ENCODE results near the gene TNIK. TPM values are rescaled to one million over a fixed set of nuclear protein-coding genes. Genes with fewer than 3 reads are reported as not detected.
"Not testable (repeated sequence)": the region's sequence is repeated elsewhere in the genome, so short reads cannot be mapped to it uniquely, and the experiment has no call there.

Gene TNIK
- total RNA-seq, 4 donors from 2014 or later: 1.5 to 20.3 (median 7.7) TPM

GRCh38 chr3:171455603-171456550 lies 4.3 kb downstream of the TNIK start:
- no peak for DNase-seq
- no peaks in the 10 kb centered on the region for H3K36me3 ChIP-seq
- no peaks in the 10 kb centered on the region for H3K4me1 ChIP-seq
- no peaks in the 10 kb centered on the region for H3K9me3 ChIP-seq
- intact Hi-C loops (cut with DNase I; ENCODE audit: low total_unique reads): no loop called here
- TF ChIP-seq, protein P1, sequence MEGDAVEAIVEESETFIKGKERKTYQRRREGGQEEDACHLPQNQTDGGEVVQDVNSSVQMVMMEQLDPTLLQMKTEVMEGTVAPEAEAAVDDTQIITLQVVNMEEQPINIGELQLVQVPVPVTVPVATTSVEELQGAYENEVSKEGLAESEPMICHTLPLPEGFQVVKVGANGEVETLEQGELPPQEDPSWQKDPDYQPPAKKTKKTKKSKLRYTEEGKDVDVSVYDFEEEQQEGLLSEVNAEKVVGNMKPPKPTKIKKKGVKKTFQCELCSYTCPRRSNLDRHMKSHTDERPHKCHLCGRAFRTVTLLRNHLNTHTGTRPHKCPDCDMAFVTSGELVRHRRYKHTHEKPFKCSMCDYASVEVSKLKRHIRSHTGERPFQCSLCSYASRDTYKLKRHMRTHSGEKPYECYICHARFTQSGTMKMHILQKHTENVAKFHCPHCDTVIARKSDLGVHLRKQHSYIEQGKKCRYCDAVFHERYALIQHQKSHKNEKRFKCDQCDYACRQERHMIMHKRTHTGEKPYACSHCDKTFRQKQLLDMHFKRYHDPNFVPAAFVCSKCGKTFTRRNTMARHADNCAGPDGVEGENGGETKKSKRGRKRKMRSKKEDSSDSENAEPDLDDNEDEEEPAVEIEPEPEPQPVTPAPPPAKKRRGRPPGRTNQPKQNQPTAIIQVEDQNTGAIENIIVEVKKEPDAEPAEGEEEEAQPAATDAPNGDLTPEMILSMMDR (IDR thresholded peaks at IDR 0.05): no peak
- TF ChIP-seq POLR2A (IDR thresholded peaks at IDR 0.05): no peak
- H3K4me3 ChIP-seq: no peak overlapping the region
- no peaks in the 10 kb centered on the region for H3K27me3 ChIP-seq
- H3K27ac ChIP-seq: no peak overlapping the region

- H3K9me3 ChIP-seq: no peaks in the 10 kb centered on the region
- no peak for DNase-seq
- TF ChIP-seq, protein P1 (IDR thresholded peaks at IDR 0.05): no peak
- no peak for TF ChIP-seq POLR2A (IDR thresholded peaks at IDR 0.05)
- H3K4me1 ChIP-seq: no peaks in the 10 kb centered on the region
- H3K27me3 ChIP-seq: no peaks in the 10 kb centered on the region
- intact Hi-C loops (cut with DNase I; ENCODE audit: low total_unique reads): no loop called here
- no peak overlapping the region for H3K4me3 ChIP-seq
- no peak overlapping the region for H3K27ac ChIP-seq
- no peaks in the 10 kb centered on the region for H3K36me3 ChIP-seq
These were observed 6.2 kb downstream of the TNIK start for GRCh38 chr3:171454041-171454440.

DNA sequence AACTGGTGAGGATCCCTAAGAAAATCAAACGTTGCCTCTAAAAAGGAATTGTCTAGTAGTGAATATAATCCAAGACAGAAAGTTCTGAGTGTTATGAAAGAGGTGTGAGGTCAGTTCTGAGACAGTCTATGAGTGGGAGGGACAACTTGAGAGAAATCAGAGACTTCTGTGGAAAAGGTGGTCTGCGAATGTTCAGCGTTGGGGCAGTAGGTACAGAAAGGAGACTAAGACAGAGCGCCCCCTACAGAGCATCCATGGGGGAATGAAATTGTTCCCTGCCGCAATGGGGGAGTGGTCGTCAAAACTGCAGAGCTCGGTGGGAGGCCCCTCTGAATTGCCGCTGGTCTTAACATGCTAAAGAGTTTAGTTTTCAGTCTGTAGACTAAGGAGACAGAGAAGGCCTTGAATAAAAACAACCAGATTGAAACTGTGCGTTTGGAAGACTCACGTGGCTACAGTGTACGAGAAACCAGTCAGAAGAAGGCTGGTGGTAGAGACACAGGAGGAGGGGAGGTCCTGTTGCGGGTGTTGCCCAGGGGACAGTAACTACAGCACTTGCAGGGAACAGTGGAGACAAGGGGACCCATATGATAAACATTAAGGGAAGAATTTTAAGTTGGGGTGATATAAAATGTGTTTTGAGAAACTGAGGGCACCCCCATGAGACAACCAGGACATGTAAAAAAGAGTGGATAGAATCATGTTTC lies 6.9 kb downstream of the TNIK start:
- no peaks in the 10 kb centered on the region for H3K9me3 ChIP-seq
- no peak for DNase-seq
- H3K4me1 ChIP-seq: no peaks in the 10 kb centered on the region
- TF ChIP-seq, protein P1 (IDR thresholded peaks at IDR 0.05): no peak
- TF ChIP-seq POLR2A (IDR thresholded peaks at IDR 0.05): no peak
- intact Hi-C loops (cut with DNase I; ENCODE audit: low total_unique reads): no loop called here
- no peak overlapping the region for H3K4me3 ChIP-seq
- H3K27me3 ChIP-seq: no peaks in the 10 kb centered on the region
- no peak overlapping the region for H3K27ac ChIP-seq
- no peaks in the 10 kb centered on the region for H3K36me3 ChIP-seq

DNA sequence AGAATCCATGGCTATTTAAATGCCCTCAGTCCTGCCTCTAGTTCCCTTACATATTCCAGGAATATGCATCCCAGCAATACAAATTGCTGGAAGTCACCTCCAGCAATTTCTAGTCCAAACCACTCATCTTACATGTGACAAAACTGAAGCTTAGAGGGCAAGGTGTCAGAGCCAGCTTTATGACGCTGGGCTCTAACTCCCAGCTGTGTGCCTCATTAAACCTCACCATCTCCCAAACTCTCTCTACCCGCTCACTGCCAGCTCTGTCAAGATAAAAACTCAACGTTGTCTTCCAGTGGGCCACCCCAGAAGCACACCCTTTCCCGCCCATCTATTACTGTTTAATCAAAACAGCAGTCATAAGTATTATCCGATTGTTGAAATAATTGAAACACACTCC lies 7.9 kb downstream of the TNIK start:
- Histone ChIP-seq H3K27me3 (no peaks in the 10 kb centered on the region), H3K4me1 (no peaks in the 10 kb centered on the region), H3K4me3 (no peak overlapping the region), H3K9me3 (no peaks in the 10 kb centered on the region), H3K36me3 (no peaks in the 10 kb centered on the region), H3K27ac (no peak overlapping the region)
- intact Hi-C loops (cut with DNase I; ENCODE audit: low total_unique reads): no loop called here
- TF ChIP-seq POLR2A (IDR thresholded peaks at IDR 0.05): no peak
- TF ChIP-seq, protein P1 (IDR thresholded peaks at IDR 0.05): no peak
- DNase-seq: no peak

DNA sequence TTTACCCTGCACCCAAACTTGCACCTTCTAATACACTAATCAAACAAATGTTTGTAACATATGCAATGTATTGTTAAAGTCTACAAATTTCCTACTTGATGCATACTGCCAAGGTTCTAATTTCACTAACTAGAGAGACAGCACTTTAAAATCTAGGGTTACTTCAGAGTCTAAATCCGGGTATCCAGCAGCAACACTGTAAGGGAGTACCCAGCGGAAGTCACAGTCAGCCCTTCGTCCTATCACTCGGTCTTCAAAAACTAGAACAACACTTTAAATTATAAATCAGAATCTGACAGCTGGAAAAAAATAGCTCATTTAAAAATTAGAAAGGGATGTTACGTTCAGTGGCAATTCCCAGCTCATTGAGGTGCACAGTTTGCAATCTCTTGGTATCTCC lies 8.3 kb downstream of the TNIK start:
- intact Hi-C loops (cut with DNase I; ENCODE audit: low total_unique reads): no loop called here
- no peaks in the 10 kb centered on the region for H3K4me1 ChIP-seq
- H3K4me3 ChIP-seq: no peak overlapping the region
- no peak for DNase-seq
- H3K27me3 ChIP-seq: no peaks in the 10 kb centered on the region
- H3K27ac ChIP-seq: no peak overlapping the region
- TF ChIP-seq POLR2A (IDR thresholded peaks at IDR 0.05): no peak
- TF ChIP-seq, protein P1 (IDR thresholded peaks at IDR 0.05): no peak
- H3K36me3 ChIP-seq: no peaks in the 10 kb centered on the region
- no peaks in the 10 kb centered on the region for H3K9me3 ChIP-seq

GRCh38 chr3:171447579-171447891 lies 12.7 kb downstream of the TNIK start:
- H3K36me3 ChIP-seq; H3K27me3 ChIP-seq; DNase-seq; intact Hi-C loops (cut with DNase I; ENCODE audit: low total_unique reads); H3K27ac ChIP-seq; H3K4me3 ChIP-seq; H3K9me3 ChIP-seq; H3K4me1 ChIP-seq: not testable (repeated sequence)

Data from uterus (tissue), 4 donors.